C4-2B (cell line): ENCODE results near the gene NHLRC4.

Experiments used
- H3K27ac ChIP-seq: fragments of 450-650 bp; 2 replicates; pipeline ENCODE4 v1.5.1; 2017
- CTCF ChIP-seq: fragments of 450-650 bp; conservative IDR thresholded peaks from 2 replicates; pipeline ENCODE4 v1.5.1; 2017; ENCODE audit warnings: mild to moderate bottlenecking
- ZFX ChIP-seq: fragments of 450-650 bp; IDR thresholded peaks from 2 replicates; pipeline ENCODE4 v1.6.1; 2017

The NHLRC4 gene

GRCh38 chr16:549544-550263 lies 17.1 kb upstream of the NHLRC4 start:
- H3K27ac ChIP-seq, result no peak overlapping the region
- TF ChIP-seq ZFX (no peak), CTCF (no peak; the same call in 1 of the 2 replicates)

DNA sequence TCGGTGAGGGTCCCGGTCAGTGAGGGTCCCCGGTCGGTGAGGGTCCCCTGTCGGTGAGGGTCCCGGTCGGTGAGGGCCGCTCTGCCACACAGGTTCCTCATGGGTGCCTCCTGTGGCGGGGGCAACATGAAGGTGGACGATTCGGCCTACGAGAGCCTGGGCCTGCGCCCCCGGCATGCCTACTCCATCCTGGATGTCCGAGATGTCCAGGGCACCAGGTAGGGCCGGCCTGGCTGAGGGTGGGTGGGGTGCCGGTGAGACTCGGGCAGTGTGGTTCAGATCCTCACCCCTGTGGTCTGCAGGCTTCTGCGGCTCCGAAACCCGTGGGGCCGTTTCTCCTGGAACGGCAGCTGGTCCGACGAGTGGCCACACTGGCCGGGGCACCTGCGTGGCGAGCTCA lies 15.6 kb upstream of the NHLRC4 start:
- no peak for TF ChIP-seq ZFX
- no peak for TF ChIP-seq CTCF
- no peak overlapping the region for H3K27ac ChIP-seq

DNA sequence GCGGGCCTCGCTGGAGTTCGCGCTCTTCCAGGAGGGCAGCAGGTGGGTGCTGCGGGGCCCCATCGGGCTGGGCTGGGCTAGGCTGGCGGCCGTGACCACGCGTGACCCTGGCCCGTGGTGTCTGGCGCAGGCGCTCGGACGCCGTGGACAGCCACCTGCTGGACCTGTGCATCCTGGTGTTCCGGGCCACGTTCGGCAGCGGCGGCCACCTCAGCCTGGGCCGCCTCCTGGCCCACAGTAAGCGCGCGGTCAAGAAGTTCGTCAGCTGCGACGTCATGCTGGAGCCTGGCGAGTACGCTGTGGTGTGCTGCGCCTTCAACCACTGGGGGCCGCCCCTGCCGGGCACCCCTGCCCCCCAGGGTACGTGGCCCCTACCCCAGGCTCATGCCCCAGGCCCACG lies 14.6 kb upstream of the NHLRC4 start:
- no peak overlapping the region for H3K27ac ChIP-seq
- no peak for TF ChIP-seq ZFX
- TF ChIP-seq CTCF, result no peak

DNA sequence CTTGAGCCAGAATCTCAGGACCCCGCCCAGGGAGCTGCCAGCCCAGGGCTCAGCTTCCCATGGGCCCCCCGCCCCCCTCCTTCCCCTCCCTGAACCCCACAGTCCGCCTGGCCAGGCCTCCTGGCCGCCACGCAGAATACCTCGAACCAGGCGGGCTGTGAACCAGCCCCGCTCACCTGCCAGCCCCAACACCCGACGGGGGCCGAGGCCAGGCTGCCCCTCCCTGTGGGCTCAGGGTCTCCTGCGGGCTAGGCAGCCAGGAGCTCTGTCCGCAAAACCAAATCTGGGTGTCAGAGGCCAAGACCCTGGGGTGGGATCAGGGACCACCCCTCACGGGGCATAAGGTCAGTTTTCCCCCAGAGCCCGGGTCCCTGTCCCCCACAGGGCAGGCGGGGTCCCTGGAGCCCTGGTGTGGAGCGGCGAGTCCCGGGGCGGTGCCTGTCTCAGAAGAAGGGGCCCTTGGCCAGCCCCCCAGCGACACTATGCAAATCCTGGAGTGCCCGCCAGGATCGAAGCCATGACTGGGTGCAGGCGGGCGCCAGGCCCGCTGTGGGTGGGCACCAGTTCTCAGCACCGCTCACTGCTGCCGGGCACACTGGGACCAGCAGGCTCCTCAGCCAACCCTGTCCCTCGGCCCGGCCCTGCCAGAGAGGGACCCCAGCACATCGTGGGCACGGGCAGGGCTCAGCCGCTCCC lies 13.1 kb upstream of the NHLRC4 start:
- no peak for TF ChIP-seq ZFX
- TF ChIP-seq CTCF, result no peak
- H3K27ac ChIP-seq, result no peak overlapping the region

DNA sequence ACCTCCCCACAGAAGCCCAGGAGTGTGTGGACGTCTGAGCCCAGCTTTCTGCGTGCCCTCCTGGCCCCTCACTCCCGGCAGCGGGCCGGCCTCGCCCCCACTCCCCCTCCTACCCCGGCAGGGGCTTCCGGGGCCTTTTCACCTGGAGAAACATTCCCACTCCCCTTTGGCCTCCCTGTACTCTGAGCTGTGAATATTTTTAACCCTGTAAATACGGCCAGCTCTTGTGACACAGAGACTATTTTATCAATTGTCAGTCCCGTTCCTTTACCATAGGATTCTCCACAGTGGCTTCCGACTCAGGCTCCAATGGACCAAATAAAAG lies 12.5 kb upstream of the NHLRC4 start:
- no peak overlapping the region for H3K27ac ChIP-seq
- TF ChIP-seq ZFX, result no peak
- no peak for TF ChIP-seq CTCF

DNA sequence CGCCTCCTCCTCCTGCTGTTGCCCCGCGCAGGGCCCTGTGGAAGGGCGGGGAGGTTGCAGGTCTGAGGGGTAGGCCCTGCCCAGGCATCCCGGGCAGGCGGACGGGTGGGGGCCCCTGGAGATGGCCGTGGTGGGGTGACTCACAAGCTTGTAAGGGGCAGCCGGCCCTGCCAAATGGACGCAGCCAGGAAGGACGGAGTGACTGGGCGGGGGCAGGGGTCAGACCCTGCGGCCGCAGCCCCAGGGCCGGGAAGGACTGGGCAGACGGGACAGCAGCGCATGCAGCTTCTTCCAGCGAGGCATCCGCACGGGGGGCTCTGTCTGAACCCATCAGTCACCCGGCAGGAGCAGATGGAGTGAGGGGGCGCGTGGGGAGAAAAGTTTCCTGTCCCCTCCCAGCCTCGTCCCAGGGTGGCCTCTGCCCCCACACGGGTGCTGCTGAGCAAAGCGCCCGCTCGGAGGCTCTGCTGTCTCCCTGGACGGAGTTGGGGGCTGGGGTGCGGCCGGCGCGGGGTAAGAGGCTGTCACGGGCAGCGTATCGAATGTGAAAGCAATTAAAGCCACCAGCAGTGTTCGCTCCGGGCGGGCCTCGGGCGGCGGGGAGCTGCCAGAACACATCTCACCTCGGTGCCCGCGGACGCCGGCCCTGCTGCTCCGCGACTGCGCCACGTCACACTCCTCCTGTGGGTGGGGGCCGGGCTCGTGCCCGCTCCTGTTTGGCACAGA lies 12.0 kb upstream of the NHLRC4 start:
- no peak overlapping the region for H3K27ac ChIP-seq
- TF ChIP-seq CTCF (no peak), ZFX (no peak)
